ENCODE measurements around the gene OSM. TPM values are rescaled to one million over a fixed set of nuclear protein-coding genes. Genes with fewer than 3 reads are reported as not detected.

OSM gene
- total and polyA plus RNA-seq, 2 donors (not counting 3 experiments of a cell fraction or from before 2014, with no cell fraction given), result not detected

- H3K36me3 ChIP-seq (ENCODE audit: control insufficient read depth in 2 of 2, extremely low read depth in 1 of 2, insufficient read depth in 2 of 2, low read length in 2 of 2), result no peaks in the 10 kb centered on the region
- H3K4me1 ChIP-seq (ENCODE audit: control insufficient read depth, extremely low read depth, insufficient read depth, low read length), result no peaks in the 10 kb centered on the region
- dilution Hi-C loops (cut with MboI; ENCODE audit: extremely low pct_ligation_motif_present, low sequenced_read_pairs), result no loop called here
- intact Hi-C loops (cut with micrococcal nuclease), result no loop called here
- FAIRE-seq (no peak), DNase-seq (ENCODE audit: low read depth, low spot score) (no peak)
- no peak for TF ChIP-seq JUN (IDR thresholded peaks at IDR 0.05; ENCODE audit: borderline replicate concordance, insufficient read depth, insufficient read length, low read depth)
- TF ChIP-seq FOS (IDR thresholded peaks at IDR 0.05; ENCODE audit: borderline replicate concordance, insufficient read depth, low read length), result no peak
- no peak for TF ChIP-seq GATA2 (IDR thresholded peaks at IDR 0.05; ENCODE audit: insufficient read depth, insufficient read length, low read depth, low read length)
- no peak for TF ChIP-seq EZH2 (IDR thresholded peaks at IDR 0.05; ENCODE audit: borderline replicate concordance, low read depth, low read length, severe bottlenecking)
- no peak for TF ChIP-seq POLR2AphosphoS5 (IDR thresholded peaks at IDR 0.05; ENCODE audit: insufficient read depth, low read depth, low read length)
- no peak for TF ChIP-seq MYC (IDR thresholded peaks at IDR 0.05; ENCODE audit: low read depth, low read length)
- no peak for TF ChIP-seq POLR2A (IDR thresholded peaks at IDR 0.05; ENCODE audit: low read depth, low read length)
- peaks cover 11 to 21% of the 10 kb centered on the region in 2 experiments for H3K27me3 ChIP-seq (ENCODE audit: control insufficient read depth in 2 of 2, insufficient read depth in 2 of 2, low read length in 2 of 2)
- H3K9me3 ChIP-seq (replicated peaks; ENCODE audit: control insufficient read depth, insufficient read depth, low read length), result no peaks in the 10 kb centered on the region
- ChIA-PET CTCF (interaction anchor here (0.8 kb wide), 1 partner anchor 32 kb away, joined by 3 read pairs; no protein-coding TSS in a partner anchor), POLR2A (no interaction called here)
- no peak overlapping the region for H3K9ac ChIP-seq (replicated peaks; ENCODE audit: extremely low read depth, insufficient read depth, low read length)
- H3K4me2 ChIP-seq (ENCODE audit: insufficient read depth, low read length), result no peak overlapping the region
- H2AFZ ChIP-seq (ENCODE audit: low read depth, low read length), result no peak overlapping the region
- no peaks in the 10 kb centered on the region for H3K9me1 ChIP-seq (replicated peaks; ENCODE audit: control insufficient read depth, extremely low read depth, insufficient read depth, low read length)
- no peak overlapping the region for H3K4me3 ChIP-seq (replicated peaks in 1 of 3; ENCODE audit: insufficient read depth in 1 of 3, low read depth in 1 of 3, low read length in 3 of 3)
- H3K79me2 ChIP-seq (ENCODE audit: control insufficient read depth, insufficient read depth, low read length), result no peaks in the 10 kb centered on the region
- no TSS peak for BruUV-seq (replicated peaks)
- no peak overlapping the region for H3K27ac ChIP-seq (ENCODE audit: insufficient read depth, low read depth, low read length)
- no peaks in the 10 kb centered on the region for H4K20me1 ChIP-seq (replicated peaks; ENCODE audit: control insufficient read depth, extremely low read depth, insufficient read depth, low read length)
These were observed 39.0 kb downstream of the OSM start for GRCh38 chr22:30227438-30228228.

Data from endothelial cell of umbilical vein (primary cell).